Measurements from ENCODE around the gene IL1A. TPM values are rescaled to one million over a fixed set of nuclear protein-coding genes. Genes with fewer than 3 reads are reported as not detected.

Gene IL1A, protein sequence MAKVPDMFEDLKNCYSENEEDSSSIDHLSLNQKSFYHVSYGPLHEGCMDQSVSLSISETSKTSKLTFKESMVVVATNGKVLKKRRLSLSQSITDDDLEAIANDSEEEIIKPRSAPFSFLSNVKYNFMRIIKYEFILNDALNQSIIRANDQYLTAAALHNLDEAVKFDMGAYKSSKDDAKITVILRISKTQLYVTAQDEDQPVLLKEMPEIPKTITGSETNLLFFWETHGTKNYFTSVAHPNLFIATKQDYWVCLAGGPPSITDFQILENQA
- 0.10 TPM for total RNA-seq (2021; ENCODE audit: unreplicated experiment)
- polyA plus RNA-seq (2012), result 0.17 and 0.19 TPM in 2 replicates
- percentile 32 among the genes with signal in this experiment for Bru-seq, nascent RNA
- BruChase-seq, experiment 1, labeled RNA remaining after a 6-hour chase, result percentile 15 among the genes with signal in this experiment
- percentile 23 among the genes with signal in this experiment for BruChase-seq, experiment 2, labeled RNA remaining after a 2-hour chase
- long read RNA-seq, result 0 reads

DNA sequence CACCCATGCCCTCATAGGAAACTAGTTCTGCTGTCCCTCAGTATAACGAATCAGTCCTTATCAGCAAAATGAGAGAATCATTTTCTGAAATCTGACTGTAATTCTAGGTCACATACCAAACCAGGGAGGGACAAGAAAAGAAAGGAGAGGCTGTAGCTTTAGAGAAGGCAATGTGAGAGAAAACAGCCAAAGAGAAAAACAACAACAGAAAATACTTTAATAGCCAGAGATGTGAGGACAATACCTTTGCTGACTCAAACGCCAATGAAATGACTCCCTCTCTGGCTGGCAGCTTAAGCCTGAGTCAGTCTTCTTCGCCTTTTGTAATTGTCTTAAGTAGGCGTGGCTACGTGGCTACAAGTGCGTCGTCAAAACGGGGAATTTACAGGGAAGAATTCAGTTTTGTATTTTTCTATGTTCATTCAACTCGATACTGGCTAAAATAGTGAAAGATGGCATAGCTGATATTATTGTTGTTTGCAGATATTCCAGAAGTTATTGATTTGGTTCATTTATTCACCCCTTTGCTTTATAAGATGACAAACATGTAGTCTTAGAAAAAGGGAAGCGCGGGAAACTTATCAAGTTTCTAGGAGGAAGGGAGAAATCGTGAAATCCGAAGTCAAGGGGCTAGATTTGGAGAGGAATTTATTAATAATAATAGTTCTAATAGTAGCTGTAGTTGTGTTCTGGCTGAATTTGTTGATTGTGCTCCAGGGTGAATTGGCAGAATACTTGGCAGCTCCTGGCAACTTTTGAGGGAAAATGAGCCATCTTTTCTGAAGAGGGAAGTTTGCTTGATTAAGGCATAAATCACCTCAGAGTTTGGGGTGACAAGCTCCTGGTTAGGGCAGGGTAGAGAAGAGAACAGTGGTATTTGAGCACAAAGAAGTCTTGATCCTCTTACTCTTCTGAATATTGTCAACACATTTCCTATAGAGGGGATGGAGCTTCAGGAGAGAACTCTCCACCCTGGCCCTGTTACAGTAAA, at the start of gene IL1A:
Gene IL1A (minus strand): TSS at position 295 of the 991 bp plus-strand sequence. CDS start 723 bp downstream, outside the sequence.
- ChIA-PET POLR2A (no interaction called here), RAD21 (ENCODE audit: low non-redundant PET in 1 of 2, low total read pairs in 2 of 2, uncharacterized antibody in 2 of 2, unreplicated experiment in 2 of 2) (no interaction called here), CTCF (interaction anchor here (0.7 kb wide), 1 partner anchor 157 kb away, joined by 3 read pairs; no protein-coding TSS in a partner anchor)
- H4K20me1 ChIP-seq (ENCODE audit: insufficient read depth), result no peaks in the 10 kb centered on the region
- peak within 1 kb of the TSS; percentile 66 for H2AFZ ChIP-seq (ENCODE audit: low read depth, low read length, poor library complexity, severe bottlenecking)
- H3K4me1 ChIP-seq (ENCODE audit: control insufficient read depth in 1 of 2, insufficient read depth in 2 of 2, low read length in 2 of 2), result peaks cover 0 to 10% of the 10 kb centered on the region in 2 experiments; a peak in 2 of 4 replicates
- no peaks in the 10 kb centered on the region for H3K9me2 ChIP-seq (ENCODE audit: insufficient read depth)
- TF ChIP-seq, protein P1, sequence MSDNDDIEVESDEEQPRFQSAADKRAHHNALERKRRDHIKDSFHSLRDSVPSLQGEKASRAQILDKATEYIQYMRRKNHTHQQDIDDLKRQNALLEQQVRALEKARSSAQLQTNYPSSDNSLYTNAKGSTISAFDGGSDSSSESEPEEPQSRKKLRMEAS (IDR thresholded peaks at IDR 0.05), result 0 out of 2 replicates have a peak, but pooled peaks have one; percentile 15
- peak; percentile 24; the same call in 1 of the 2 replicates for TF ChIP-seq FOSL1 (IDR thresholded peaks at IDR 0.05; ENCODE audit: low read depth)
- TF ChIP-seq JUND (IDR thresholded peaks at IDR 0.05), result 0 out of 2 replicates have a peak, but pooled peaks have one; percentile 14
- no peak for TF ChIP-seq POLR2A (IDR thresholded peaks at IDR 0.05; ENCODE audit: borderline replicate concordance, extremely low read depth, insufficient read depth, insufficient read length)
- H3K9me3 ChIP-seq (ENCODE audit: control insufficient read depth in 1 of 2, insufficient read depth in 1 of 2, low read depth in 1 of 2, low read length in 2 of 2), result no peaks in the 10 kb centered on the region
- no peak within 1 kb of the TSS for H3K9ac ChIP-seq (ENCODE audit: low read length)
- no peaks in the 10 kb centered on the region for H3K36me3 ChIP-seq (ENCODE audit: control insufficient read depth in 1 of 2, insufficient read depth in 2 of 2, low read length in 2 of 2)
- BruUV-seq (replicated peaks), result no TSS peak
- H3K4me2 ChIP-seq (ENCODE audit: low read length), result peak within 1 kb of the TSS; percentile 63
- DNase-seq (ENCODE audit: low read depth, low spot score) (peak; percentile 40), ATAC-seq (peak; percentile 81)
- no peaks in the 10 kb centered on the region for H3K27me3 ChIP-seq (ENCODE audit: insufficient read depth, low read length)
- intact Hi-C loops (cut with micrococcal nuclease), result no loop called here
- H3K27ac ChIP-seq (ENCODE audit: low read depth, low read length), result no peak within 1 kb of the TSS
- H3K4me3 ChIP-seq (replicated peaks in 1 of 2; ENCODE audit: low read depth in 1 of 2, low read length in 2 of 2), result peak within 1 kb of the TSS in 1 of 2 experiments; percentile 27; a peak in 2 of 4 replicates
- no peaks in the 10 kb centered on the region for H3K79me2 ChIP-seq (ENCODE audit: insufficient read depth, low read length)

DNA sequence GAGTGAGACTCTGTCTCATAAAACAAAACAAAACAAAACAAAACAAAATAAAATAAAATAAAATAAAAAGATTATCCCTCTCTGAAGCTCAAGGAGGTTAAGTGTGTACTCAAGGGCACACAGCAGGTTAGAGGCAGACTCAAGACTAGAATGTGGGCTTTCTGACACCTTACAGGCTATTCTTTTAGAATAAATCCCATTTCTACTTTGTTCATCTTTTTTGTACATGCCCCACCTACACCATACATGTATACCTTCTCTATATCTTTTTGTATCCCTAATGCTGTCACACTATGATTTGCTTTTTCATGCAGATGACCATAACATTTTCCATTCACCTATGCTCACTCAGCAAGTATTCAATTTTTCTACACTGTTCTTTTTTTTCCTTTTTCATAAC, 49.7 kb upstream of the IL1A start:
- no peaks in the 10 kb centered on the region for H3K36me3 ChIP-seq (ENCODE audit: control insufficient read depth in 1 of 2, insufficient read depth in 2 of 2, low read length in 2 of 2)
- DNase-seq (ENCODE audit: low read depth, low spot score), result no peak
- no TSS peak for BruUV-seq (replicated peaks)
- H3K9me2 ChIP-seq (ENCODE audit: insufficient read depth), result no peaks in the 10 kb centered on the region
- ChIA-PET CTCF (no interaction called here), POLR2A (interaction anchor here (1.1 kb wide), 1 partner anchor 9 kb away, joined by 3 read pairs; no protein-coding TSS in a partner anchor), RAD21 (ENCODE audit: low non-redundant PET in 1 of 2, low total read pairs in 2 of 2, uncharacterized antibody in 2 of 2, unreplicated experiment in 2 of 2) (no interaction called here)
- H3K27ac ChIP-seq (ENCODE audit: low read depth, low read length), result no peak overlapping the region
- ATAC-seq, result no peak
- H3K4me1 ChIP-seq (ENCODE audit: control insufficient read depth in 1 of 2, insufficient read depth in 2 of 2, low read length in 2 of 2), result peaks cover 12% of the 10 kb centered on the region in 2 experiments
- H3K79me2 ChIP-seq (ENCODE audit: insufficient read depth, low read length), result no peaks in the 10 kb centered on the region
- H3K27me3 ChIP-seq (ENCODE audit: insufficient read depth, low read length), result peaks cover 12% of the 10 kb centered on the region
- no peak overlapping the region for H3K9ac ChIP-seq (ENCODE audit: low read length)
- intact Hi-C loops (cut with micrococcal nuclease), result no loop called here
- no peaks in the 10 kb centered on the region for H3K9me3 ChIP-seq (ENCODE audit: control insufficient read depth in 1 of 2, insufficient read depth in 1 of 2, low read depth in 1 of 2, low read length in 2 of 2)
- H3K4me2 ChIP-seq (ENCODE audit: low read length), result peak overlapping the region; percentile 11; the same call in 1 of the 2 replicates
- no peak overlapping the region for H3K4me3 ChIP-seq (replicated peaks in 1 of 2; ENCODE audit: low read depth in 1 of 2, low read length in 2 of 2)
- H4K20me1 ChIP-seq (ENCODE audit: insufficient read depth), result no peaks in the 10 kb centered on the region
- no peak overlapping the region for H2AFZ ChIP-seq (ENCODE audit: low read depth, low read length, poor library complexity, severe bottlenecking)
- TF ChIP-seq YY1 (IDR thresholded peaks at IDR 0.05; ENCODE audit: extremely low read depth, insufficient replicate concordance, low read depth, low read length), result no peak
- TF ChIP-seq, protein P2, sequence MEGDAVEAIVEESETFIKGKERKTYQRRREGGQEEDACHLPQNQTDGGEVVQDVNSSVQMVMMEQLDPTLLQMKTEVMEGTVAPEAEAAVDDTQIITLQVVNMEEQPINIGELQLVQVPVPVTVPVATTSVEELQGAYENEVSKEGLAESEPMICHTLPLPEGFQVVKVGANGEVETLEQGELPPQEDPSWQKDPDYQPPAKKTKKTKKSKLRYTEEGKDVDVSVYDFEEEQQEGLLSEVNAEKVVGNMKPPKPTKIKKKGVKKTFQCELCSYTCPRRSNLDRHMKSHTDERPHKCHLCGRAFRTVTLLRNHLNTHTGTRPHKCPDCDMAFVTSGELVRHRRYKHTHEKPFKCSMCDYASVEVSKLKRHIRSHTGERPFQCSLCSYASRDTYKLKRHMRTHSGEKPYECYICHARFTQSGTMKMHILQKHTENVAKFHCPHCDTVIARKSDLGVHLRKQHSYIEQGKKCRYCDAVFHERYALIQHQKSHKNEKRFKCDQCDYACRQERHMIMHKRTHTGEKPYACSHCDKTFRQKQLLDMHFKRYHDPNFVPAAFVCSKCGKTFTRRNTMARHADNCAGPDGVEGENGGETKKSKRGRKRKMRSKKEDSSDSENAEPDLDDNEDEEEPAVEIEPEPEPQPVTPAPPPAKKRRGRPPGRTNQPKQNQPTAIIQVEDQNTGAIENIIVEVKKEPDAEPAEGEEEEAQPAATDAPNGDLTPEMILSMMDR (IDR thresholded peaks at IDR 0.05 in 2 of 3, conservative IDR thresholded peaks at IDR 0.05 in 1 of 3; ENCODE audit: borderline replicate concordance in 1 of 3, insufficient read depth in 1 of 3, low read depth in 2 of 3, low read length in 2 of 3), result no peak
- no peak for TF ChIP-seq POLR2A (IDR thresholded peaks at IDR 0.05; ENCODE audit: borderline replicate concordance, extremely low read depth, insufficient read depth, insufficient read length)
- TF ChIP-seq ZFX (IDR thresholded peaks at IDR 0.05), result no peak
- TF ChIP-seq FOSL1 (IDR thresholded peaks at IDR 0.05; ENCODE audit: low read depth), result no peak
- no peak for TF ChIP-seq JUND (IDR thresholded peaks at IDR 0.05)
- TF ChIP-seq, protein P3, sequence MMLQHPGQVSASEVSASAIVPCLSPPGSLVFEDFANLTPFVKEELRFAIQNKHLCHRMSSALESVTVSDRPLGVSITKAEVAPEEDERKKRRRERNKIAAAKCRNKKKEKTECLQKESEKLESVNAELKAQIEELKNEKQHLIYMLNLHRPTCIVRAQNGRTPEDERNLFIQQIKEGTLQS (IDR thresholded peaks at IDR 0.05), result no peak

All from HCT116 (cell line).